Measurements from ENCODE around the gene KIF4A.

The KIF4A gene

DNA sequence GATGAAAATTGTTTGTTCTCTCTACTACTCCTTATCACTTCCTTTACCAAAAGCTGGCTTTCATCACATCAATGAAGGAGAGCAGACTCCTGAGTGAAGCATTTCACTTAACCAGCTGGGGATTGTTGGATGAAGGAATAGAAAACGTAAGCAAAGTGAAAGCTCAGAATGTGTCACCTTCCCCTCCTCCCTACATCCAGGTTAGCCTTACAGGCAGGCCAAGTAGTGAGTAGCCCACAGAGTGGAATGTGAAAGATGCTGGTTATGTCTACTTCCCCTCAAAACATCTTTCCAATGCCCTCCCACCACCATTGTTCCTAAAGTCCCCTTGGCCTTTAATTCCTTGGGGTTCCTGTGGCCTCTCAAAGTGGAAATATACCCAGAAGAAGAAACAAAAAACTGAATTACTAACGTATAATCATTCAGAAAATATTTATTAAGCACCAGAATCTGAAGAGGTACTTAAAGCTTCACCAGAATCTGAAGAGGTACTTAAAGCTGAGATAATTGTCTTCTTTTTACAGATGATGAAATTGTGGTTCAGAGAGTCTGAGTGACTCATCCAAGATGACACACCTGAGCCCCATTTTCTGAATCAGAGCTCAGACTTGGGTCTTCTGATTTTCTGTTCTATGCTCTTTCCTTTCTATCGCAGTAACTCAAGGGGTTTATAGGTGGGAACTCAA is 36.4 kb upstream of the KIF4A start:
- H3K4me3 ChIP-seq (ENCODE audit: low read depth, low read length) = no peak overlapping the region
- TF ChIP-seq, protein P1, sequence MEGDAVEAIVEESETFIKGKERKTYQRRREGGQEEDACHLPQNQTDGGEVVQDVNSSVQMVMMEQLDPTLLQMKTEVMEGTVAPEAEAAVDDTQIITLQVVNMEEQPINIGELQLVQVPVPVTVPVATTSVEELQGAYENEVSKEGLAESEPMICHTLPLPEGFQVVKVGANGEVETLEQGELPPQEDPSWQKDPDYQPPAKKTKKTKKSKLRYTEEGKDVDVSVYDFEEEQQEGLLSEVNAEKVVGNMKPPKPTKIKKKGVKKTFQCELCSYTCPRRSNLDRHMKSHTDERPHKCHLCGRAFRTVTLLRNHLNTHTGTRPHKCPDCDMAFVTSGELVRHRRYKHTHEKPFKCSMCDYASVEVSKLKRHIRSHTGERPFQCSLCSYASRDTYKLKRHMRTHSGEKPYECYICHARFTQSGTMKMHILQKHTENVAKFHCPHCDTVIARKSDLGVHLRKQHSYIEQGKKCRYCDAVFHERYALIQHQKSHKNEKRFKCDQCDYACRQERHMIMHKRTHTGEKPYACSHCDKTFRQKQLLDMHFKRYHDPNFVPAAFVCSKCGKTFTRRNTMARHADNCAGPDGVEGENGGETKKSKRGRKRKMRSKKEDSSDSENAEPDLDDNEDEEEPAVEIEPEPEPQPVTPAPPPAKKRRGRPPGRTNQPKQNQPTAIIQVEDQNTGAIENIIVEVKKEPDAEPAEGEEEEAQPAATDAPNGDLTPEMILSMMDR (IDR thresholded peaks at IDR 0.05; ENCODE audit: insufficient read depth, low read depth, low read length, missing control alignments) = no peak
- no peak for DNase-seq (ENCODE audit: low read depth)

- no peak for DNase-seq (ENCODE audit: low read depth)
- no peak overlapping the region for H3K4me3 ChIP-seq (ENCODE audit: low read depth, low read length)
- TF ChIP-seq, protein P1 (IDR thresholded peaks at IDR 0.05; ENCODE audit: insufficient read depth, low read depth, low read length, missing control alignments) = no peak
Observed at GRCh38 chrX:70254063-70254400, 35.9 kb upstream of the KIF4A start.

GRCh38 chrX:70254909-70255308 is 35.0 kb upstream of the KIF4A start:
- TF ChIP-seq, protein P1 (IDR thresholded peaks at IDR 0.05; ENCODE audit: insufficient read depth, low read depth, low read length, missing control alignments) = no peak
- H3K4me3 ChIP-seq (ENCODE audit: low read depth, low read length) = no peak overlapping the region
- DNase-seq (ENCODE audit: low read depth) = no peak

GRCh38 chrX:70255452-70255851 is 34.5 kb upstream of the KIF4A start:
- TF ChIP-seq, protein P1 (IDR thresholded peaks at IDR 0.05; ENCODE audit: insufficient read depth, low read depth, low read length, missing control alignments) = no peak
- no peak for DNase-seq (ENCODE audit: low read depth)
- no peak overlapping the region for H3K4me3 ChIP-seq (ENCODE audit: low read depth, low read length)

GRCh38 chrX:70257423-70258288 is 32.2 kb upstream of the KIF4A start:
- no peak overlapping the region for H3K4me3 ChIP-seq (ENCODE audit: low read depth, low read length)
- TF ChIP-seq, protein P1 (IDR thresholded peaks at IDR 0.05; ENCODE audit: insufficient read depth, low read depth, low read length, missing control alignments) = no peak
- DNase-seq (ENCODE audit: low read depth) = no peak

GRCh38 chrX:70260104-70260503 is 29.8 kb upstream of the KIF4A start, which contains the start of gene P2RY4:
Gene P2RY4, minus strand, starts transcription at chrX:70260204. Its CDS starts 580 bp downstream, at chrX:70259624.
- TF ChIP-seq, protein P1 (IDR thresholded peaks at IDR 0.05; ENCODE audit: insufficient read depth, low read depth, low read length, missing control alignments) = no peak
- no peak for DNase-seq (ENCODE audit: low read depth)
- no peak within 1 kb of the TSS for H3K4me3 ChIP-seq (ENCODE audit: low read depth, low read length)

Measured in GM12865 (cell line).